HUES48 (cell line): Measurements from ENCODE around the gene ANO6.
"Not testable (repeated sequence)": the region's sequence is repeated elsewhere in the genome, so short reads cannot be mapped to it uniquely, and the experiment has no call there.

ENCODE experiments used
- H3K27ac ChIP-seq: one replicate; pipeline ENCODE4 v1.7.0; 2013; ENCODE audit warnings: low read depth, low read length, inconsistent platforms
- H3K27me3 ChIP-seq: 2 replicates; pipeline ENCODE4 v1.6.1; 2013; ENCODE audit warnings: mild to moderate bottlenecking, low read length; ENCODE audit not compliant: control insufficient read depth, insufficient read depth
- H3K36me3 ChIP-seq: 2 replicates; pipeline ENCODE4 v1.6.1; 2013; ENCODE audit warnings: low read length; ENCODE audit not compliant: control insufficient read depth, insufficient read depth
- H3K4me1 ChIP-seq: 2 replicates; pipeline ENCODE4 v1.6.1; 2013; ENCODE audit warnings: mild to moderate bottlenecking, low read length; ENCODE audit not compliant: control insufficient read depth, insufficient read depth
- H3K4me3 ChIP-seq: 2 replicates; pipeline ENCODE4 v1.5.1; 2013; ENCODE audit warnings: mild to moderate bottlenecking, low read depth, low read length
- H3K9ac ChIP-seq: 2 replicates; pipeline ENCODE4 v1.6.1; 2013; ENCODE audit warnings: mild to moderate bottlenecking, low read depth, low read length, moderate library complexity
- H3K9me3 ChIP-seq: 2 replicates; pipeline ENCODE4 v1.6.1; 2013; ENCODE audit warnings: low read length; ENCODE audit not compliant: control insufficient read depth, insufficient read depth

Gene ANO6

DNA sequence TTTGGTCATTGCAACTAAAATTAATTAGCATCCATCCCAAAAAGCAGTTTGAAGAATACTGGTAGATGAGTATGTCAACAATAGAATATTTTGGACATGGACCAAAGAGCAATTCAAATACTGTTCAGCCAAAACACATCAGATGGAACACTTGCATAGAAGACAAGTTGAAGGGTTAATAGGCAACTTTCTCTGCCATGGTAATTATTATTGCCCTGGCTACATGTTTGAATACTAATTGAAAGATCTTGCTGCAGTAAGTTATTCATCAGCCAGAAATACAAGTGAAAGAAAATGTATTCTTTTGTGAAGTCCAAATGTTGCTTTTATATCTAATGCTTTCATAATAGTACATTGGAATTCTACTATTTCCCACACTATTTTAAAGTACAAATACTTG, 10.1 kb downstream of the ANO6 start:
- no peaks in the 10 kb centered on the region for H3K27me3 ChIP-seq
- peaks cover 12% of the 10 kb centered on the region for H3K4me1 ChIP-seq
- H3K4me3 ChIP-seq = no peak overlapping the region
- no peak overlapping the region for H3K27ac ChIP-seq
- H3K9ac ChIP-seq = no peak overlapping the region
- no peaks in the 10 kb centered on the region for H3K9me3 ChIP-seq
- no peaks in the 10 kb centered on the region for H3K36me3 ChIP-seq

DNA sequence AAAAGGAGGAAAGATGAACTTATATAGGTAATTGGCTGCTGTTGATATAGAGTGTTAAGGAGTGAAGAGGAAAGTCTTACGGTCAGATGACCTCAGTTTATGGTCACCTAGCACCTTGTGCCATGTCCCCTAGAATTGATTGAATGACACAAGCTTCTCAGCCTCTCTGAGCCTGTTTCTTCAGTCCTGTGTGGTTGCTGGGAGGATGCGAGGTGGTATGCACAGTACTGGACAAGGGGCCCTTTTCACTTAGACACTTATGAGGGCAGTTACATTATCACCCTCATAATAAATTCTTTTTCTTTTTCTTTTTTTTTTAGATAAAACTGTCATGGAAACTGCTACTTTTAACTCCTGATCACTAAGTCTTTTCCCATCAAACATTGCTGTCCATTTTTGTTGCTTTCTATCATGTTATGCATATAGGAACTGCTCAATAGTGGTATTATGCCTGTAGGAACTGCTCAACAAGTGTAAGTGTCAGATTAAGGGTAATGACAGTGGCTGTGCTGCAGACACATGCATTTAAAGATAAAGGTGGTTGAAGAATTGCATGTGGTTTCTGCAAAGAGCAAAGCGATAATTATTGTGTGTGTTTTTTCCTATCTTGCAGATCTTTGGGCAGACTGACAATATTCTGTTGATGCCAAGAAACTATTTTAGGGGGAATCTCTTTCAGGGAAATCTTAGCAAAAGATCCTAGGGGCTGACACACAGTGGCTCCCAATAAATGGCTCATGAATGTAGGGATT, 11.6 kb downstream of the ANO6 start:
- Histone ChIP-seq H3K9me3 (no peaks in the 10 kb centered on the region), H3K4me1 (peaks cover 22% of the 10 kb centered on the region), H3K4me3 (no peak overlapping the region), H3K9ac (no peak overlapping the region), H3K27ac (no peak overlapping the region), H3K36me3 (no peaks in the 10 kb centered on the region), H3K27me3 (no peaks in the 10 kb centered on the region)

DNA sequence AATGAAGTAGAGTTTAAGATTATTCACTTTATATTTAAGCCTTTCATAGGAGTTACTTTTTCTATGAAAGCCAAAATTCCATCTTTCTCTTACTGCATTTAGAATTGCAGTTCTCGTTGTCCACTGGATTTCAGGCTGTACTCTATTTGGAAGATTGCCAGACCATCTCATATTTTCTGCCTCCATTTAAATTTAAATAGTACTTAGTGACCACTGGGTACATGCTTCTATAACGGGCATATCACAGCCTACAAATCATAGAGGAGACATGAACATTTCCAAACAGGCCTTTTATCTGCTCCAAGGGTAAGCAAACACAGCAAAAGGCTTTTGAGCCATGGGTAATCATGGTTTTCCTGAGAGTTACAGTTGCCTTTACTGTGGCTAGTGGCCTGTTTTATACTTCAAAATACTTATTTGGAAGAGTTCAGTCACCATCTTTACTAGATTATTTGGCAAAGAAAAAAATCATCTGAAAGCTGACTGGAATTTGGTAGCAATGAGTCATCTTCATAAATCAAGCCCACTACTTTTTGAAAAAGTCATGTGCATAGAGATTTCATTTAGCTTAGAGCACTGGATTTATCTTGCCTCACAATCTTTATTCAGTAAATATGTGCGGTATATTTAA, 15.7 kb downstream of the ANO6 start:
- Histone ChIP-seq H3K27me3 (no peaks in the 10 kb centered on the region), H3K27ac (peak overlapping the region; percentile 98), H3K9ac (no peak overlapping the region), H3K4me1 (peaks cover 52% of the 10 kb centered on the region), H3K4me3 (0 out of 2 replicates have a peak overlapping the region, but pooled peaks have one; percentile 6), H3K36me3 (no peaks in the 10 kb centered on the region), H3K9me3 (no peaks in the 10 kb centered on the region)

DNA sequence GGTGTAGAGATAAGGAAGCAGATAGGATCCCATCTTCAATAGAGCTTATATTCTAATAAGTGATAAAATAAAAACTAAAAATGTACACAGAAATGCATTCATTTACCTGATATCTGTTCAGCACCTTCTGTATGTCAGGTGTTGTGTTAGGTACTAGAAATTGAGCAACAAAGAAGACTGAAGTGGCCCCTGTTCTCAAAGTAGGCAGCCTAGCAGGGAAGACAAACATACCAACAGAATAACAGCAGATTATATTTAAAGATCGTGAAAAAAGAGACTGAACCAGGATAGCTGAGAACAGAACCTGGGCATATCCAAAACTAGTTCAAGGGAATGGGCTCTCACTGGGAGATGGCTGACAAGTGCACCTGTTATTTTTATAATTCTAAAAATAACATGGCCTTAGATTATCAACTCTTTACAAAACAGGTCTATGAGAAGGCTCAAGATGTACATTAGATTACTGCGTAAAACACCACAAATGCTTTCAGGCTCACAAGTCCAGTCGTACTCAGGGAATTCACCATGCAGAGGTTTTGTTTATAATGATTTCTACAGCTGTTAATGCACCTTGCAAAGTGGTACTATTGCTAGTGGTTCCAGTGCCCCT, 16.4 kb downstream of the ANO6 start:
- H3K9ac ChIP-seq = no peak overlapping the region
- H3K4me3 ChIP-seq = peak overlapping the region; percentile 6
- no peaks in the 10 kb centered on the region for H3K27me3 ChIP-seq
- peaks cover 52% of the 10 kb centered on the region for H3K4me1 ChIP-seq
- no peaks in the 10 kb centered on the region for H3K36me3 ChIP-seq
- H3K27ac ChIP-seq = peak overlapping the region; percentile 98
- H3K9me3 ChIP-seq = no peaks in the 10 kb centered on the region

DNA sequence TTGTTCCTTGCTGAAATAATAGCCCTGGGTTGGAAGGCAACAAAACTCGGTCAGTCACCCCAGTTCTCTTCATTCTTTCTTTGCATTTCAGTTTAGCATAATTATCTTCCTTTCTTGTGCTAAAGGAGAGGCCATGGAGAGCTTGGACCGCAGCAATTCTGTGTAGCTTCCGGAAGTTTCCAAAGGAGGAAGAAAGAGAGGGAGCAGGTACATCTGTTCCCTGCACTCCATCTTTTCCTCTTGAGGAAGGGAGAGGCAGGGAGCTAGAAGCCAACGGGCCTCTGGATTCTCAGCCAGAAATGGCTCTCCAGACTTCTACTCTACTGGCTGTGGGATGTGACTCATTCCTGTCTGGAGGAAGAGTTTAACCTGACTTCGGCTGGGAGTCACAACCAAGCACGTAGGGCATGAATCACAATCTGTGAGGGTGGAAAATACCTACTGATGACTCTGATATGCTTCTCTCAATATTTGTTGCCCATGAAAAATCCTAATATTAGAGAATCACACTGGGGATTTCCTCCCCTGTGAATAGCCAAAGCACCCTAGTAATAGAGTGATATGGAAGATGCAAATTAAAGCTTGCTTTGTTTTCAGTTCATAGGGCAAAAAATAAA, 17.0 kb downstream of the ANO6 start:
- H3K4me3 ChIP-seq = peak overlapping the region; percentile 6

DNA sequence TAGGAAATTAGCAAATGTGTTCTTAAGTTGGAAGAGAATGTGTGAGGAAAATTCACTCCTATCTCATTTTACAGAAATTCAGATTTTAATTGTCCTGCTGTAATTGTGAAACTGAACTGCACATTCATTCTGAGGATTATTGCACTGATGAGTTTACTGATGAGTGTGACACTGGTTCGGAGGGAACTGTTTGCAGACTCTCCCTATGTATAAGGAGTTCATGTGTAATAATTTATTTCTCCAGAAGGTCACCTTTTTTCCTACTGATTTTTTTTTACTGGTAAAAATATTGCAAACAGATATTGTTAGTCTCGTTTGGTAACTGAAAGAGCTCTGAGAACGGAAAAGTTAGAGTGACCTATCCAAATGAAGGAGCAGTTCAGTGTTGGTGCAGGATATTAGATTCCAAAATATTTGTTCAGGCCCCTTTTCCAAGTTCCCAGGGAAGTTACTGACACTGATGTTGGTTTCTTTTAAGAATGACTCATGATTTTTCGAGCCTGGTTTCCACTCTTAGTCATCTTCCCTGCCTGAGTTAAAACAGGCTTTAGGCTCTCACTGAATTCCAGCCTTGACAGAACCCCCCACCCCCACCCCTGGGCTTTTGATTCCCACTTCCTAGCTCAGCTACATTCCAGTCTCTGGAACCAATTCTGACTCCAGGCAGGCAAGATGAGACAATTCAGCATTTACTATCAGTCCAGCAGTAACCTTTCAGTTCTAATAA, 18.4 kb downstream of the ANO6 start:
- Histone ChIP-seq H3K36me3 (no peaks in the 10 kb centered on the region), H3K4me3 (peak overlapping the region; percentile 48), H3K9me3 (no peaks in the 10 kb centered on the region), H3K27me3 (no peaks in the 10 kb centered on the region), H3K9ac (peak overlapping the region; percentile 67; the same call in 1 of the 2 replicates), H3K27ac (peak overlapping the region; percentile 98), H3K4me1 (peaks cover 52% of the 10 kb centered on the region)

More for the DNA sequence above, 17.0 kb downstream of the ANO6 start:
- Histone ChIP-seq H3K9ac (peak overlapping the region; percentile 67; the same call in 1 of the 2 replicates), H3K9me3 (no peaks in the 10 kb centered on the region), H3K27ac (peak overlapping the region; percentile 98), H3K27me3 (no peaks in the 10 kb centered on the region), H3K4me1 (peaks cover 52% of the 10 kb centered on the region), H3K36me3 (no peaks in the 10 kb centered on the region)

DNA sequence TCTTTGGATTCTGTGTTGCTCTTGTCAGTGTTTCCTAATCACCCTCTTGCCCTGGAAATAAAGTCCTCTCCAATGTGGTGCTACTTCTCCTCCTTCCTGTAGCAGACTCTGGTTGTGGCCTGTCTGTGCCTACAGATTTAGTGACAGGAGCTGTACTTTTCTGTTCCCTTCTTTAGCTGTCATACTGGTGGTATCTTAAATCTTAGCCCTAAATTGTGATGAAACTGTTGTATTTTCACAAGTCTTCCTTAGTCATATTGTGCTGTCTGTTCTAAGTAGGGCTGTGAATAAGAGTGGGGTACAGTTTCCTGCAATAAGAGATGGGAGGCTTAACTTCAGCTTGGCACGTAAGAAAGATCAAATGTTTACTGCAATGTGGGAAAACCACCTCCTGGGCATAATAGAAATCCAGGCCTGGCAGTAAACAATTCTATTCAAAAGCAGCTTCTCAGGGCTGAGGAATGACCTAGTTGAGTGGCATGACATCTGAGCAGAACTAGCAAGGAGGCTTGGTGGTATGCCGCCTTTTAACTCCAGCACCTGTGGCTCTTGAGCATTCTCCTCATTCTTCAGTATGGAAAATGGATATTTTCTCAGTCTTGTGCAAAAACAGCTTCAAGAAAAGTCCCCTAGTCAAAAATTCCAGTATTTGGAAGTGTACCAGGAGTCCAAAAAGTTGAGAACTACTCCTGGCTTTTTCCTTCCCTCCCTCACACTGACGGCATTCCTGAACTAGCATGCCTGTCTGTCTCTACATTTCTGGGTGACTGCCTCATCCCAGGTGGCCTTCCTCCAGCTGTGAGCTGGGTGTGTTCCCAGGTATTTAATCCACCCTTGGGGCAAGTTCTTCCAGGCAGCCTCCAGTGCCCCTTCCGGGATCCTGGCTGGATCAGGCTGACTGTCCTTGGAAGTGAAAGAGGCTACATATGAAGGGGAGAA, 19.5 kb downstream of the ANO6 start:
- Histone ChIP-seq H3K9me3 (no peaks in the 10 kb centered on the region), H3K27me3 (no peaks in the 10 kb centered on the region), H3K27ac (peak overlapping the region; percentile 98), H3K4me1 (peaks cover 52% of the 10 kb centered on the region), H3K4me3 (no peak overlapping the region), H3K36me3 (no peaks in the 10 kb centered on the region), H3K9ac (peak overlapping the region; percentile 16; the same call in 1 of the 2 replicates)

DNA sequence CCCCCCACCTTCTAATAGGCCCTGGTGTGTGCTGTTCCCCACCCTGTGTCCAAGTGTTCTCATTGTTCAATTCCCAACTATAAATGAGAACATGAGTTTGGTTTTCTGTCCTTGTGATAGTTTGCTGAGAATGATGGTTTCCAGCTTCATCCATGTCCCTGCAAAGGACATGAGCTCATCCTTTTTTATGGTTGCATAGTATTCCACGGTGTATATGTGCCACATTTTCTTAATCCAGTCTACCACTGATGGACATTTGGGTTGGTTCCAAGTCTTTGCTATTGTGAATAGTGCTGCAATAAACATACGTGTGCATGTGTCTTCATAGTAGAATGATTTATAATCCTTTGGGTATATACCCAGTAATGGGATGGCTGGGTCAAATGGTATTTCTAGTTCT, 20.5 kb downstream of the ANO6 start:
- not testable (repeated sequence) for H3K9ac ChIP-seq

DNA sequence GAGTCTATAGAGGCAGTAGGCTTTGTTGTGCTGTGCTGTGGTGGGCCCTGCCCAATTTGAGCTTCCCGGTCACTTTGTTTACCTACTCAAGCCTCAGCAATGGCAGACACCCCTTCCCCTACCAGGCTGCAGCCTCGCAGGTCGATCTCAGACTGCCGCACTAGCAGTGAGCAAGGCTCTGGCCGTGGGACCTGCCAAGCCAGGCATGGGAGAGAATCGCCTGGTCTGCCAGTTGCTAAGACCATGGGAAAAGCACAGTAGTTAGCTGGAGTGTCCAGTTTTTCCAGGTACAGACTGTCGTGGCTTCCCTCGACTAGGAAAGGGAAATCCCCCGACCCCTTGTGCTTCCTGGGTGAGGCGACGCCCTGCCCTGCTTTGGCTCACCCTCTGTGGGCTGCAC, 26.3 kb downstream of the ANO6 start:
- Histone ChIP-seq H3K9me3 (no peaks in the 10 kb centered on the region), H3K27me3 (no peaks in the 10 kb centered on the region), H3K27ac (no peak overlapping the region), H3K36me3 (no peaks in the 10 kb centered on the region), H3K4me1 (peaks cover 15% of the 10 kb centered on the region), H3K9ac (no peak overlapping the region), H3K4me3 (no peak overlapping the region)

More for the DNA sequence above, 20.5 kb downstream of the ANO6 start:
- H3K4me3 ChIP-seq, H3K9me3 ChIP-seq, H3K27me3 ChIP-seq, H3K36me3 ChIP-seq: not testable (repeated sequence)
- Histone ChIP-seq H3K4me1 (peaks cover 48% of the 10 kb centered on the region), H3K27ac (peak overlapping the region; percentile 98)

DNA sequence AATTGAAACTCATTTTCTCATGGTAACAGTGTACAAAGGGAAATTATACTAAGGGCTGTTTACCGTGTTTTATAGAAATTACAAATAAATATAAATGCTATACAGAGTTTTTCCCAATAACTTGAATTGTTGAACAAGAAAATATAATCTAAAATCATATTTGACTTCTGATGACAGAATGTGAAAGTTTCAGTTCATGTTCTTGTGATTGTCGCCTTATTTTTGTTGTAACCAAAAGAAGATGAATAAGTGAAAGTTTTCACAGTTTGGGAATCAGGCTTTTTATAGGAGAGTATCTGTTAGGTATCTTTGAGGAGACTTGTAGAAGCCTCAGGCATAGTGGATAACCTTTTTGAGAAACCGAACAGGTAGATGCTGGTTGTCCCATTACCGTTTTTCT, 28.1 kb downstream of the ANO6 start:
- H3K27ac ChIP-seq = no peak overlapping the region
- H3K4me3 ChIP-seq = no peak overlapping the region
- no peaks in the 10 kb centered on the region for H3K36me3 ChIP-seq

More for the DNA sequence above, 28.1 kb downstream of the ANO6 start:
- Histone ChIP-seq H3K27me3 (no peaks in the 10 kb centered on the region), H3K9ac (no peak overlapping the region), H3K9me3 (no peaks in the 10 kb centered on the region), H3K4me1 (peaks cover 15% of the 10 kb centered on the region)
